Effector CD4-positive, alpha-beta T cell (primary cell): ENCODE measurements around the gene ABCC11.
A peak's percentile ranks its signal among the peaks of the same experiment; 100 is the strongest.

Source experiments
- DNase-seq: peaks from one replicate; pipeline ENCODE4 v3.0.0-alpha.2; 2020

ABCC11 gene

DNA sequence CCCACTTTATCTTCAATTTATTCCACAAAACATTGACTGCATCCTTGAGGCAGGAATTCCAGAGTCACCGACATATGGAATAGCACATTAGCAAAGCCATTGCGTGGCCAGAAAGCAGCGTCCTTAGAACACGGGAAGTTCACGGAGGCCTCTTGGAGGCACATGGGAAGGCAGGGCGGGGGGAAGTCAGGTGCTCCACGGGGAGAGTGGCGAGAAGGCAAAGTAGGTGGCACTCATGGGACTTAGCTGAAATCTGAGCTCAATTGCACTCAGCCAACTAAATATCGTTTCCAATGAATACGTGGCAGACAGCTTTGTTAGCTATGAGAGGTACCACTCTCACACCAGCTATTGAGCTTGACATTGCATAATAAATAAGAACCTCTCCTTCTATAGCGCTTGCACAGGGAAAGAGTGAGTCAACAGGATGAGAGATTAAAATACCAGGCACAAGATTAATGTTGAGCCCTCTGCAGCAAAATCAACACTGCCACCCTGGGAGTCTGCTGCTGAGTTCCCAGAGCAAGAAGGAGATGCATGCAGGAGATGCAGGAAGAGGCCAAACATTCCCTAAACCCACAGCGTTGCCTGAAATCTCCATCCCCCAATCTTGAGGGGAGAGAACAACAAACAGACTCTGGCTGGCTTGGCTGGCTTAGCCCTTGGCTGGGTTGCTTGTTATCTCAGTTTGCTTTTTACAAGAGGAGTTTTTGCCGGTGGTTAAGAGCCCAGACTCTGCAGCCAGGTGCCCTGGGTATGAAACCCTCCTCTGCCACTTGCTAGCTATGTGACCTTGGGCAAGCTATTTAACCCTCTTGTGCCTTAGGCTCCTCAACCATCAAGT lies 120.3 kb downstream of the ABCC11 start:
- DNase-seq, result no peak

DNA sequence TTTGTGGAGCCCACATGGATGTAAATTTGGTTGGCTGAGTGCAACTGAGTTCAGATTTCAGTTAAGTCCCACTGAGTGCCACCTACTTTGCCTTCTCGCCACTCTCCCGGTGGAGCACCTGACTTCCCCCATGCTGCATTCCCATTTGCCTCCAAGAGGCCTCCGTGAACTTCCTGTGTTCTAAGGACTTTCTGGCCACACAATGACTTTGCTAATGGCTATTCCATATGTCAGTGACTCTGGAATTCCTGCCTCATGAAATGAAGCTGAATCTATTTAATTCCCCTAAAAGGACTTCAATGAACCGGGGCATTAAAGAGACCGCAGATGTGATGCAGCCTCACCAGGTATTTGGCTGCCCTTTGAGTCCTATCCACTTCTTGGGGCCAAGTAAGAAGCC lies 121.5 kb downstream of the ABCC11 start:
- no peak for DNase-seq

- DNase-seq, result no peak
Observed at GRCh38 chr16:48124266-48124665, 123.1 kb downstream of the ABCC11 start.

DNA sequence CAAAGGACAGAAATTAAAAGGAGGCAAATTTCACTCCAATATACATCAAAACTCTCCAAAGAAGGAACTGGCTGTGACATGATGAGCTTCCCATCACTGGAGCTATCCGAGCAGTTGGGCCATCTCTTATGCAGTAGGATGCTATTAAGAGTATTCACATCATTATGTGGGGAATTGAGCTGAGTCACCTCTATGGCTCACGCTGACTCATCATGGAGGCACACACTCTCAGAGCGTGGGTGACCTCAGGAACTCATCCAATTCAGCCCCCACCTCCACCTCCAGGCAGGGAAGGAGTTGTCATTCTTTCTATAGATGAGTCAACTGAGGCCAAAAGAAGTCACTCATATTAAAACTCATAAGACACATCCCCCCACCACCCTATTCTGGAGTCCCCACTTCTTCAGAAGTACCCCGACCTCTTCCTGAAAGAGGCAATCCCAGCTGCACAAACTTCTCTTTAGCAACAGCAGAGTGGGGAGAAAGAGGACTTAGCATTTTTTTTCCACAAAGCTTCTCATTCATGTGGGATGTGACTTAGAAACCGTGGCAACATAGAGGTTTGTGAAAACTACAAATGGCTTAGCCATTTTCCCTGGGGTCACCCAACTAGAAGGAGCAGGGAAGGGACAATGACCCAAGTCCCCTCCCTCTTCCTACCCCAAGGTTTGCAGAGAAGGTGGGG lies 124.1 kb downstream of the ABCC11 start:
- DNase-seq, result no peak

- DNase-seq, result no peak
Observed at GRCh38 chr16:48121276-48121675, 126.1 kb downstream of the ABCC11 start.

DNA sequence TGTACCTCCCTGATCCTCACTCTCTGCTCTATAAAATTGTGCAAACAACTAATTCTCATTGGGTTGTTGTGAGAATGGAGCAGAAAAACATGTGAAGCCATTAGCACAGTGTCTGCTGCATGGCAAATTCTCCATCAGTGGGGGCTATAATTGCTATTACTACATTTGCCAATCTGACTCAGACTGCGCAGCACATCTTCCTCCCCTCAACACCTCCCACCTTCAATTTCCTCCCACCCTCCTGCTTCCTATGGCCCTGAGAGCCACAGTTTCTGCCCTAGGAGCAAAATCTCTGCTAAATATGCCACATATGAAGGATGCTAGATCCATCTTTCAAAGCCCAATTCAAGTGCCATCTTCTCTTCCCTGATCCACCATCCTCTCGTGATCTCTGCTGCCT lies 128.5 kb downstream of the ABCC11 start:
- no peak for DNase-seq

DNA sequence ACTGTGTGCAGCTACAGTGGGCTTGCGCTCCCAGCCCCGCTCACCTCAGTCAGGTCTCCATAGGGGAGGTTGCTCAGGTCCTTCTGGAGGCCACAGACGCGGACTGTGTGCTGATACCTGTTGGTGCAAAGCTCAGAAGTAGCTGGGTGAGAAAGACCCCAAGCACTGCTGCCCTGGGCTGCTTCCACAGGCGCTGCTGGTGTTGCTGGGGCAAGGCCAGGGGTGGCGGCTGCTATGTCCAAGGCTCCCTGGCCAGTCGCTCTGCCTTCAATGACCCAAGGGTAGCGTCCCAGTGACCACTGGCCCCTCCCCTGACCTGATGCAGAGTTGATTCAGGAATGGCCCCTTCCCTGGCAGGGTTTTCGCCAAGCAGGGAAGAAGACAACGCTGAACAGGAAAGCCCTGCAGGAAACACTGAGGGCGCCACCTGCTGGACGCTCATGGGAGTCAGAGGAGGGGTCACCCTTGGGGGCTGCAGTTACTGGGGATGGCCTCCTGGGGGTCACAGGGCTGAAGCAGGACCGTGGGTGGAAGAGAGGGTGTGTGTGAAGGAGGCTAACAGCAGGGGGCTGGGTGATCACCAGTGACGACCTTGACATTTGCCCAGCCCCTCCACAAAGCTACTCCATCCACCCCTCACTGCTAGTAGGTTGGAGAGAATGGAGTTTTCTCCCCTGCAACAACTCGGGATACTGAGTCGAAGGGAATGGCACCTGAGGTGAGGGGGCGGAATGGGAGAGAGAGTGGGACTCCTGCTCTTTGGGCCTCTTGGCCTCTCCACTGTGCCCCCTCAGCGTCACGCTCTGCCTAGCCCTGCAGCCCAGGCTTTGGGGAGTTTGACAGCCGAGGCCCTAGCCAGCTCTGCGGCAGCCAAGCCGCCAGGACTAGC lies 129.9 kb downstream of the ABCC11 start:
- DNase-seq, result peak; percentile 24
